Body of pancreas (tissue), 4 donors: ENCODE measurements around the gene ASB2. TPM values are rescaled to one million over a fixed set of nuclear protein-coding genes. Genes with fewer than 3 reads are reported as not detected.

ENCODE experiments used
- ATAC-seq: fragments of 150-250 bp; one replicate; pipeline ENCODE4 v1.9.1; 2016
- DNase-seq, 4 donors: peaks; one replicate each; pipeline ENCODE4 v3.0.0-alpha.2; 2019
- H3K27ac ChIP-seq, 4 donors: fragments of 200-600 bp; sonication (generic); 1 replicate in 3 of 4; 2 replicates in 1 of 4; pipeline versions ENCODE4 v1.5.1 to v1.6.1; 2016 to 2019; ENCODE audit warnings: mild to moderate bottlenecking in 1 of 4, mixed read lengths in 1 of 4, moderate library complexity in 1 of 4
- H3K27me3 ChIP-seq, 2 donors: fragments of 200-600 bp; sonication (generic); one replicate each; pipeline ENCODE4 v1.6.0; 2016; ENCODE audit warnings: mild to moderate bottlenecking in 1 of 2
- H3K36me3 ChIP-seq, 2 donors: fragments of 200-600 bp; sonication (generic); replicated peaks in 1 of 2; 2 replicates each; pipeline ENCODE4 v1.5.1; 2016; ENCODE audit warnings: low read depth in 2 of 2; ENCODE audit not compliant: insufficient read depth in 1 of 2
- H3K4me1 ChIP-seq: fragments of 200-600 bp; sonication (generic); one replicate; pipeline ENCODE4 v1.6.0; 2016
- H3K4me3 ChIP-seq, 2 donors: fragments of 200-600 bp; sonication (generic); 1 replicate in 1 of 2; 2 replicates in 1 of 2; pipeline ENCODE4 v1.5.1; 2016 to 2019
- H3K9me3 ChIP-seq, 3 donors: fragments of 200-600 bp; sonication (generic); 1 replicate in 2 of 3; 2 replicates in 1 of 3; pipeline ENCODE4 v1.5.1; 2016
- POLR2A ChIP-seq, 3 donors: fragments of 450-650 bp; IDR thresholded peaks; one replicate each; pipeline ENCODE4 v1.6.1; 2016; ENCODE audit warnings: antibody characterized with exemption in 3 of 3, mild to moderate bottlenecking in 2 of 3
- WGBS, 2 donors: methylation state at CpG; one replicate each; pipeline ENCODE4 v1.1.5; 2017; 5-methylcytosine and 5-hydroxymethylcytosine counted together
- intact Hi-C: fragments of 100-400 bp; cut with DNase I; formaldehyde crosslinking; loops from one replicate; pipeline ENCODE4 v1.15.1; 2023
- total RNA-seq, 2 donors: library from RNA; depleted of rRNA; stranded (reverse); fragments of >200 nt; gene quantifications; one replicate each; pipeline ENCODE4 v1.1.0, GENCODE V29; 2016
- TF ChIP-seq, protein P1 (sequence below), 7 experiments: fragments of 450-650 bp in 4 of 7; fragments of 200-600 bp in 3 of 7; sonication (generic) in 3 of 7; IDR thresholded peaks; one replicate each; pipeline ENCODE4 v1.5.1; 2016 to 2019; ENCODE audit warnings: antibody characterized with exemption in 7 of 7

Gene ASB2
- total RNA-seq, 2 donors from 2014 or later, result 0.33 to 7.0 TPM

DNA sequence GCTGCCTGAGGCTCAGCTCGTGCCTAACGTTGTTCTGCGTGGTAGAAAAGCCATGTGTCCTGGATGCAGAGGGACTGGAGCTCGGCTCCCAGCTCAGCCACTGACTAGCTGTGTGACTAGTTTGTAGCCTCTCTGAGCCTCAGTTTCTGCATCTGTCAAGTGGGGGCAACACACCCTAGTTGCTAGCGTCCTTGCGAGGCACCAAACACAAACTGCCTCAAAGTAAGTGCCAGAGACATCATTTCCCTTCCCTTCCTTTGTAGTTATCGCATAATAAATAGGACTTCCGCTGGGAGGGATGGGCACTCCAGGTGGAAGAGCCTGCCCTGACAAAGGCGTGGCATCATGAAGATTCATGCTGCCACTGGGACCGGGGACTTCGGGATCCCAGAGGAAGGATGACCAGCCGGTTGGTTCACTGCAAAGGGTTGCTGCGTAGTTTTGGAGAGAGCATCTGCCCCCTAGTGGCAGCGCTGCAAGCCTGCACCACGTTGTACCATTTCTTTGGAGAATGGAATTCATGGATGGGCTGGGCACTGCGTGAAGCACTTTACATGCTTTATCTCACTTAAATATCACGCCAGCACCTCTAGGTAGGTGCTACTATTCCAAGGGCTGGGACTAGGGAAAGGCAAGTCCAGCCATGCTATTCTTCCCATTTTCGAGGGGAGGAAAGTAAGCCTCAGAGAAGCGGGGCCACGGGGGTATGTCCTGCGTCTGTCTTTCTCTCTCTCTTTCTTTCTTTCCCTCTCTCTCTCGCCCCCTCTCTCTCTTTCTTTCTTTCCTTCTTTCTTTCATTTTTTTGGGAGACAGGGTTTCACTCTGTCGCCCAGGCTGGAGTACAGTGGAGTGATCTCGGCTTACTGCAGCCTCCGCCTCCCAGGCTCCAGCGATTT is 25.4 kb upstream of the ASB2 start:
- Histone ChIP-seq H3K4me1 (no peaks in the 10 kb centered on the region), H3K36me3 (no peaks in the 10 kb centered on the region)
- intact Hi-C loops, result loop anchor here (5.0 kb wide), 1 partner anchor 64 kb away; no protein-coding TSS in a partner anchor

DNA sequence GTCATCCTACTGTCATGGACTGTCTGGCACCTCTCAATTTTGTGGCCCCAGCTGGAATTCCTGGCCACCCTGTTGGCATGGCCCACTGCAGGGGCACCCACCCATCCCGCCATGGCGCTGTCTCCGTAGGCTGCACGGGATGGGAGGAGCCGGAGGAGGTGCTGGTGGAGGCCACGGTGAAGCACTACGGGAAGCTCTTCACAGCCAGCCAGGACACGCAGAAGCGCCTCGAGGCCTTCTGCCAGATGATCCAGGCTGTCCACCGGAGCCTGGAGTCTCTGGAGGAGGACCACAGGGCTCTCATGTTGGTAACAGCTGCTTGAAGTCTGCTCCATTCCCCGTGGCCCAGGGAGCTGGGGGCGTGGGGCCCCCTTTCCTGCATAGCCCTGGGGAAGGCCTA is 24.6 kb upstream of the ASB2 start:
- Histone ChIP-seq H3K36me3 (no peaks in the 10 kb centered on the region), H3K27me3 (no peaks in the 10 kb centered on the region), H3K4me3 (no peak overlapping the region), H3K4me1 (no peaks in the 10 kb centered on the region), H3K9me3 (no peaks in the 10 kb centered on the region), H3K27ac (no peak overlapping the region)
- 61 to 90% methylated on average over 10 to 13 of the region's 13 CpGs for WGBS, 2 donors
- DNase-seq (no peak), ATAC-seq (no peak)
- TF ChIP-seq, protein P1, sequence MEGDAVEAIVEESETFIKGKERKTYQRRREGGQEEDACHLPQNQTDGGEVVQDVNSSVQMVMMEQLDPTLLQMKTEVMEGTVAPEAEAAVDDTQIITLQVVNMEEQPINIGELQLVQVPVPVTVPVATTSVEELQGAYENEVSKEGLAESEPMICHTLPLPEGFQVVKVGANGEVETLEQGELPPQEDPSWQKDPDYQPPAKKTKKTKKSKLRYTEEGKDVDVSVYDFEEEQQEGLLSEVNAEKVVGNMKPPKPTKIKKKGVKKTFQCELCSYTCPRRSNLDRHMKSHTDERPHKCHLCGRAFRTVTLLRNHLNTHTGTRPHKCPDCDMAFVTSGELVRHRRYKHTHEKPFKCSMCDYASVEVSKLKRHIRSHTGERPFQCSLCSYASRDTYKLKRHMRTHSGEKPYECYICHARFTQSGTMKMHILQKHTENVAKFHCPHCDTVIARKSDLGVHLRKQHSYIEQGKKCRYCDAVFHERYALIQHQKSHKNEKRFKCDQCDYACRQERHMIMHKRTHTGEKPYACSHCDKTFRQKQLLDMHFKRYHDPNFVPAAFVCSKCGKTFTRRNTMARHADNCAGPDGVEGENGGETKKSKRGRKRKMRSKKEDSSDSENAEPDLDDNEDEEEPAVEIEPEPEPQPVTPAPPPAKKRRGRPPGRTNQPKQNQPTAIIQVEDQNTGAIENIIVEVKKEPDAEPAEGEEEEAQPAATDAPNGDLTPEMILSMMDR (IDR thresholded peaks at IDR 0.05), result no peak
- no peak for TF ChIP-seq POLR2A (IDR thresholded peaks at IDR 0.05)
- intact Hi-C loops, result loop anchor here (5.0 kb wide), 1 partner anchor 64 kb away; no protein-coding TSS in a partner anchor

More for the DNA sequence above, 25.4 kb upstream of the ASB2 start:
- ATAC-seq (peak; percentile 83), DNase-seq (peak; percentile 58 to 65 (median 64))
- H3K27ac ChIP-seq, result no peak overlapping the region
- H3K27me3 ChIP-seq, result no peaks in the 10 kb centered on the region
- no peak overlapping the region for H3K4me3 ChIP-seq
- no peaks in the 10 kb centered on the region for H3K9me3 ChIP-seq
- 39 to 44% methylated on average over 25 to 26 of the region's 26 CpGs for WGBS, 2 donors
- TF ChIP-seq, protein P1 (IDR thresholded peaks at IDR 0.05), result peak; percentile 89 to 99 (median 92)
- TF ChIP-seq POLR2A (IDR thresholded peaks at IDR 0.05), result no peak

DNA sequence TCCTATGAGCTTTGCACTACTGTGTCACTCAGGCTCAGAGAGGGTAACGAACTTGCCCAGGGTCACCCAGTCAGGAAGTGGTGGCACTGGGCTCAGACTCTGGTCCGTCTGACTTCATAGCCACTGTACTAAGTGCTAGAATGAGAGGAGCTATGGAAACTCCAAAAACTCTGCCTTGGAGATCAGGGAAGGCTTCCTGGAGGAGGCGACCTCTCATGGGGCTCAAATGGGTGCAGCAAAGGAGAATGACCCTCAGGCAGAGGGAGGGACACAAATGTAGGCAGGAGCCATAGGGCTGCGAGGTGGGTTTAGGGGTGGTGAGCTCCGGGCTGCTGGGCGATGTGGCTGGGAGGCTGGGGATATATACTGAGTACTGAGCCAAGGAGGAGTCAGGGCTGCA is 23.9 kb upstream of the ASB2 start:
- TF ChIP-seq, protein P1 (IDR thresholded peaks at IDR 0.05), result no peak
- TF ChIP-seq POLR2A (IDR thresholded peaks at IDR 0.05), result no peak
- 84 to 85% methylated on average over 6 of the region's 6 CpGs for WGBS, 2 donors

DNA sequence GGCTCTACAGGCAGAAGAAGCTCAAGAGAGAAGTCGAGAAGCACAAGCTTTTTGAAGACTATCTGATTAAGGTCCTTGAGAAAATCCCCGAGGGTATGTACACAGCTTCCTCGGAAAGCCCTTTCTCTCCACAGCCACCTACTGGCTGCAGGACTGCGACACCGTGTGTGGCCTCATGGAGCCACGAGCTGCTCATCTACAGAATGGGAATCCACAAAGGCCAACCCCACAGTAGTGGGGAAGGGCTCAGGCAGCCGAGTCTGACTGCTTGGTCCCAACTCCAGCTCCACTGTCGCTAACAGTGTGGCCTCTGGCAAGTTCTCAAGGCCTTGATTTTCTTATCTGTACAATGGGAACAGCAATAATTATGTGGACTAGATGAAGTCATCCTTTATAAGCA is 23.2 kb upstream of the ASB2 start:
- WGBS, 2 donors, result 63 to 69% methylated on average over 3 to 8 of the region's 8 CpGs

More for the DNA sequence above, 23.9 kb upstream of the ASB2 start:
- no peaks in the 10 kb centered on the region for H3K9me3 ChIP-seq
- DNase-seq (no peak), ATAC-seq (no peak)
- no peak overlapping the region for H3K4me3 ChIP-seq
- H3K27me3 ChIP-seq, result no peaks in the 10 kb centered on the region
- H3K4me1 ChIP-seq, result no peaks in the 10 kb centered on the region
- H3K27ac ChIP-seq, result no peak overlapping the region
- intact Hi-C loops, result loop anchor here (5.0 kb wide), 1 partner anchor 63 kb away; no protein-coding TSS in a partner anchor
- H3K36me3 ChIP-seq, result no peaks in the 10 kb centered on the region

More for the DNA sequence above, 23.2 kb upstream of the ASB2 start:
- intact Hi-C loops, result no loop called here
- H3K4me1 ChIP-seq, result no peaks in the 10 kb centered on the region
- no peaks in the 10 kb centered on the region for H3K9me3 ChIP-seq
- DNase-seq, result no peak
- ATAC-seq, result no peak
- H3K36me3 ChIP-seq, result no peaks in the 10 kb centered on the region
- no peak overlapping the region for H3K27ac ChIP-seq
- no peak for TF ChIP-seq POLR2A (IDR thresholded peaks at IDR 0.05)
- TF ChIP-seq, protein P1 (IDR thresholded peaks at IDR 0.05), result no peak
- H3K27me3 ChIP-seq, result no peaks in the 10 kb centered on the region
- no peak overlapping the region for H3K4me3 ChIP-seq
